ENCODE data around the gene PNRC2.
"Not testable (repeated sequence)": the region's sequence is repeated elsewhere in the genome, so short reads cannot be mapped to it uniquely, and the experiment has no call there.

The PNRC2 gene

DNA sequence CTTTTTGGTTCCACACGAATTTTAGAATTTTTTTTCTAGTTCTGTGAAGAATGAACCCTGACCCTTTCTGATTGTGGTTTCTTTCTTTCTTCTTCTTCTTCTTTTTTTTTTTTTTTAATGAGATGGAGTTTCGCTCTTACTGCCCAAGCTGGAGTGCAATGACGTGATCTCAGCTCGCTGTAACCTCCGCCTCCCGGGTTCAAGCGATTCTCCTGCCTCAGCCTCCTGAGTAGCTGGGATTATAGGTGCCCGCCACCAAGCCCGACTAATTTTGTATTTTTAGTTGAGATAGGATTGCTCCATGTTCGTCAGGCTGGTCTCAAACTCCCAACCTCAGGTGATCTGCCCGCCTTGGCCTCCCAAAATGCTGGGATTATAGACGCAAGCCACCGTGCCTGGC lies 32.4 kb downstream of the PNRC2 start:
- not testable (repeated sequence) for DNase-seq (ENCODE audit: low read depth in 2 of 2)

DNA sequence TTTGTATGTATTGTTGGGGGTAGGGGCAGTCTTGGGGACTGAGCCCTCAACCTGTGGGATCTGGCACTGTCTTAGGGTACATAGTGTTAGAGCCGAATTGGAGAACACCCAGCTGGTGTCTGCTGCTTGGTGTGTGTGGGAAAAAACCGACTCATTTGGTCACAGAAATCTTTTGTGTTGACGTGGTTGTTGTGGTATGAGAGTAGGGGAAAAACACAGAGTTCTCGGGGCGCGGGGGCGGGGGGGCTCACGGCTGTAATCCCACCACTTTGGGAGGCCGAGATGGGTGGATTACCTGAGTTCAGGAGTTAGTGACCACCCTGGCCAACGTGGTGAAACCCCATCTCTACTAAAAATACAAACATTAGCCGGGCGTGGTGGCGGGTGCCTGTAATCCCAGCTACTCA lies 35.8 kb downstream of the PNRC2 start:
- DNase-seq (ENCODE audit: low read depth in 2 of 2): no peak

DNA sequence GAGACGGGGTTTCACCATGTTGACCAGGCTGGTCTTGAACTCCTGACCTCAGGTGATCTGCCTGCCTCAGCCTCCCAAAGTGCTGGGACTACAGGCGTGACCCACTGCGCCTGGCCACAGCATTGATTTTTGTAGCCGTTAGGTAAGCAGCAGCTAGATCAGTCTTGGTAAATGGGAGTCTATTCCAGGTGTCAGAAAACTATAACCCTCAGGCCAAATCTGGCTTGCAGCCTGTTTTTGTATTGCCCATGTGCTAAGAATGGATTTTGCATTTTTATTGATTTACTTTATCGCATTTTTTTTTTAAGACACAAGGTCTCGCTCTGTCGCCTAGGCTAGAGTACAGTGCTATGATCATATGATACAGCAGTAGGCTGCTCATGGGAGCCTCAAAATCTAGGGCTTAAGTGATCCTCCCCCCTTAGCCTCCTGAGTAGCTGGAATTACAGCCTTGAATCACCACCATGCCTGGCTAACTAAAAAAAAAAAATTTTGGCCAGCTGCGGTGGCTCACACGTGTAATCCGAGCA lies 37.1 kb downstream of the PNRC2 start:
- no peak for DNase-seq (ENCODE audit: low read depth in 2 of 2)

DNA sequence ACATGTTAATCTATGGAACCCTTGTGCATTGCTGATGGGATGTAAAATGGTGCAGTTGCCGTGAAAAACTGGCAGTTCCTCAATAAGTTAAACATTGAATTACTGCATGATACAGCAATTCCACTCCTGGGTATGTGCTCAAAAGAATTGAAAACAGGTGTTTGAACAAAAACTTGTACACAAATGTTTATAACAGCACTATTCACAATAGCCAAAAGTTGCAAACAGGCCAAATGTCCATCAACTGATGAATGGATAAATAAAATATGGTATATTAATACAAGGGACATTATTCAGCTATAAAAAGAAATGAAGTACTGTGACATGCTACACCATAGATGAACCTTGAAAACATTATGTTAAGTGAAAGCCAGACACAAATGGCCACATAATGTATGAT lies 38.2 kb downstream of the PNRC2 start:
- DNase-seq (ENCODE audit: low read depth in 2 of 2): no peak

DNA sequence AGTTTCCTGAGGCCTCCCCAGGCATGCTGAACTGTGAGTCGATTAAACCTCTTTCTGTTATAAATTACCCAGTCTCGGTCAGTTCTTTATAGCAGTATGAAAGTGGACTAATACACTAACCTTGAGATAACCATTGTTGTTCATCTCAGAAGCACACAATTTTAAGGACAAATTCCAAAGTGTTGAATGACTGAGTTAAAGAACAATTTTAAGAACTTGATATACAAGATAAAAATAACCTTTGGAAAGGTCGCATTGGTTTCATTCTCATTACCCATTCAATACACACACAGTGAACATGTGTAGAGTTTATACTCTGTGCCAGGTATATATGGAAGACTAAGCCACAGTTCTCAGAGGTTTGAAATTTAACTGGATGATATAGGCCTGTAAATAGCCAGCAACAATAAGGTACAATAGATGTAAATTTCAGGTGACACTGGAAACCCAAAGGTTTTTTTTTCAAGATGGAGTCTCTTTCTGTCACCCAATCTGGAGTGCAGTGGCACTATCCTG lies 39.6 kb downstream of the PNRC2 start:
- DNase-seq (ENCODE audit: low read depth in 2 of 2): no peak

DNA sequence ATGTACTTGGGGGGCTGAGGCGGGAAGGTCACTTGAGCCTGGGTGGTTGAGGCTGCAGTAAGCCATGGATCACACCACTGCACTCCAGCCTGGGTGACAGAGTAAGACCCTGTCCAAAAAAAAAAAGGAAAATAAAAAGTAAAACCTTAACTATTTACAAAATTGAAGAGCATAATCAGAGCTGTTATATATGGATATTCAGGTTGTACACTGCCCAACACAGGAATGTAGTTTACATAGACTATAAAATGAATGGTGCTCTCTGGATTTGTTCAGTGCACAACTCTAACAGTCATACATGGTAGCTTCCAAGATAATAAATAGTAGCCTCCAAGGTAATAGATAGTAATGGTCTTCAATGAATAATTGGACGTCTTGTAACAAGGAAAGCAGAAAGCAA lies 43.1 kb downstream of the PNRC2 start:
- no peak for DNase-seq (ENCODE audit: low read depth in 2 of 2)

DNA sequence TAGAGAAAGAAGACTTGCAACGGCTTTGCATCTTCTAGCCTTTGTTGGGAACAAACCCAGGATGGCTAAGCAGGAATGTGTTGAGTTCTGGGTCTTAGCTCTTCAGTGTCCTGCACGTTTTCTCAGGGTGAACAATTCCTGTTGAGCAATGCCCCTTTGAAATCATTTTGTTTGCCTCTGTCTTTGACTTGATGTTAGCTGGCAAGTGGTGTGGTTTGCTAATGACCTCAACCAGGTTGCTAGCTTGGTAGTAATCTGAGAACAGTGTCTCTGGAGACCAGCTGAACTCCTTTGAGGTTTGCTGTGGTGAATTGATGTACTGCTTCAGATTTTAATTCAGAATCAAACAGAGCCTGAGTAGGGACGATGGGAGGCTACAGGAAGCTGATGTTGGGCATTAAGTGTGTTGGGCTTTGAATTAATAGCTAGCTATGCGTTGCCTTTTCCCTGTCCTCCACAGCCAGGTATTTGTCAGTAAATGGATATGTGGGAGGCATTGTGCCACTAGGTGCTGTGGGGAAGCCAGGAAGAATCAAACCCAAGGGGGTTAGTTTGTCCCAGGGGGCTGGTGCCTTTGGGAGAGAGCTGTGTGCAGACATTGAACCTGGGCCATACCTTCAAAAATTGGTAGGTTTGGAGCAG lies 43.8 kb downstream of the PNRC2 start:
- DNase-seq (ENCODE audit: low read depth in 2 of 2): no peak

DNA sequence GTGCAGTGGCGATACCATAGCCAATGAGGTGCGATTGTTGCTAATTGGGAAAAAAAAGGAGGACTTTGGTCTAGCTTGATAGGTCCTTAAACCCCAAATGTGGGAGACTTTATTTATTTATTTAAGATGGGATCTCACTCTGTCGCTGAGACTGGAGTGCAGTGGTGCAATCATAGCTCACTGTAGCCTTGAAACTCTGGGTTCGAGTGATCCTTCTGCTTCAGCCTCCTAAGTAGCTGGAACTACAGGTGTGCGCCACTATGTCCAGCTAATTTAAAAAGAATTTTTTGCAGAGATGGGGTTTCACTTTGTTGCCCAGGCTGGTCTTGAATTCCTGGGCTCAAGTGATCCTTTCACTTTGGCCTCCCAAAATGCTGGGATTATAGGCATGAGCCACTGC lies 44.5 kb downstream of the PNRC2 start:
- no peak for DNase-seq (ENCODE audit: low read depth in 2 of 2)

DNA sequence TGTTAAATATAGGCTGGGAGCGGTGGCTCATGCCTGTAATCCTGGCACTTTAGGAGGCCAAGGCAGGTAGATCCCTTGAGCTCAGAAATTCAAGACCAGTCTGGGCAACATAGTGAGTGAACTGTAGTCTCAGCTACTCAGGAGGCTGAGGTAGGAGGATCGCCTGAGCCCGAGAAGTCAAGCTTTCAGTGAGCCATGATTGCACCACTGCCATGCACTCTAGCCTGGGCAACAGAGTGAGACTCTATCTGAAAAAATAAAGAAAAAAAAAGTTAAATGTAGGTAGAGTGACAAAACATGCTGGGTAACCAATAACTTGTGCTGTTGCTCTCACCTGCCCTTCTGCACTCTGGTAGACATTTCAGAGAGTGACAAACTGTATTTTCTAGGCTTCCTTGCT lies 45.5 kb downstream of the PNRC2 start:
- no peak for DNase-seq (ENCODE audit: low read depth in 2 of 2)

DNA sequence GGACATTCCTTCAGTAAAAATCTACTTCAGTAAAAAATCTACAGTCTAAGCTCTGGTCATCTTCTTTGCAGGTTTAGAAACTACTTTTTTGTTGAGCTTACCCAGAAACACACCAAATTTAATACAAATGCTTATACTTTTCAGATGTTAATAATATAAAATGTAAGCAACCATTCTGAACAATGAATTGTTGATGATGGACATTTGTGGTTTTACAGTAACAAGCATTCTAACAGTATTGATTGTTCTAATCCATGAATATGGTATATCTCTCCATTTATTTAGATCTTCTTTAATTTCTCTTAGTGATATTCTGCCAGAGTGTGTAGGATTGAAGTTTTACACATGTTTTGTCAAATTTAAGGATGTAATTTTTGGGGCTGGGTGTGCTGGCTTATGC lies 47.5 kb downstream of the PNRC2 start:
- no peak for DNase-seq (ENCODE audit: low read depth in 2 of 2)

DNA sequence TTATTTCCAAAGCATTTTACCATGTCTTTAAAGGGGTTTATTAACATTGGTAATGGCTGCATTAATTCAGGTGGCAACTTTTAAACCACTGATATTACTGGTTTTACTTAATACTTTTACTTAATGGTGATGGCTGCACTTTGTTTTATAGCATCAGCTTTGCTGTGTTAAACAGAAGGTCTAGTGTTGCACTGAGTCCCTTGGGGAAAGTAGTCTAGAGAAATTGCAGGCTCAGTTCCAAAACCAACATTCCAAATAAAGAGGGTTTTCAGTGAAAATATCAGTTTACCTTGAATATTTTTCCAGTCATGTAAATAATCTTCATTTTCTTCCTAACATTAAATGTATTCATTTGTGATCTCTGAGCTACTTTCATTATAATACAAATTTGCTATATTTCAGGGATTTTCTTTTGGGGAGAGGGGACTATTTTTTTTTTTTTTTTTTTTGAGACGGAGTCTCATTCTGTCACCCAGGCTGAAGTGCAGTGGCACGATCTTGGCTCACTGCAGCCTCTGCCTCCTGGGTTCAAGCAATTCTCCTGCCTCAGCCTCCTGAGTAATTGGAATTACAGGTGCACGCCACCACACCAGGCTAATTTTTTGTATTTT lies 49.1 kb downstream of the PNRC2 start:
- not testable (repeated sequence) for DNase-seq (ENCODE audit: low read depth in 2 of 2)

DNA sequence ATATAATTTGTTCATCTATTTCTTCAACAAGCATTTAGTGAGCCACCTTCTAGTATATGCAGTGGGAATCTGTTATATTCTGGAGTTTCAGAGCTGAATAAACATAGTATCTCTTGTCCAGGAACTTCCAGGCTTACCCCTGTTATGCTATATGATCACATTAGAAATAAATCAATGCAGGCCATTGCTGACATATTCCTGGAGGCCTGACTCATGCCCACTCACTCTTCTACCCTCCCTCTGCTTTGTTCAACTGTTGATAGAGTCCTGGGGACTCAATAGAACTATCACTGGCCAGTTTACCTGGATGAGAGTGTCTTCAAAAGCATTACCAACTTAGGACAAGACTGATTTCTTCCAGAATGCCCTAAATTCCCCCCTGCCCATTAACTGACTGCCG lies 49.8 kb downstream of the PNRC2 start:
- DNase-seq (ENCODE audit: low read depth in 2 of 2): no peak

DNA sequence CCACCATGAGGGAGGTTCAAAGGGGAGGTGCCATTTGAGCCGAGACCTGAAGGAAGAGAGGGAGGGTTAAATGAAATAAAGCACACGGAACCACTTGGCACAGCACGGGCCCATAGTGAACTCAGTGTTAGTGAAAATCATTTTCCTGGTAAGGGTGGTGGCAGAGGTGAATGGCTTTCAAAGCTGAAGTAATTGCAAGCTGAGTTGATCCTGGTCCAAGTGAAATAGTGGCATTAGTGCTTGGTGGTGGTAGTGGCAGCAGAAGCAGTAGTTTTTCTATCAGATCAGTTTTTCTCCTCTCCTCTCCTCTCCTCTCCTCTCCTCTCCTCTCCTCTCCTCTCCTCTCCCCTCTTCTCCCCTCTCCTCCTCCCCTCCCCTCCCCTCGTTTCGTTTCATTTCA lies 51.0 kb downstream of the PNRC2 start:
- no peak for DNase-seq (ENCODE audit: low read depth in 2 of 2)

DNA sequence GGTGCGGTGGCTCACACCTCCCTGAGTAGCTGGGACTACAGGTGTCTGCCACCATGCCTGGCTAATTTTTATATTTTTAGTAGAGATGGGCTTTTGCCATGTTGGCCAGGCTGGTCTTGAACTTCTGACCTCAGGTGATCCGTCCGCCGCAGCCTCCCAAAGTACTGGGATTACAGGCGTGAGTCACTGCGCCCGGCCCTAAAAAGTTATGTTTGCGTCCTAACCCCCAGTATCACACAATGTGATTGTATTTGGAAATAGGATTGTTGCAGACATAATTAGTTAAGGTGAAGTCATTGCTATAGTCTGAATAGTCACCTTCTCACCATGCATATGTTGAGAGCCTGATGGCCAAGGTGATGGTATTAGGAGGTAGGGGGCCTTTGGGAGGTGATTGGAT lies 53.2 kb downstream of the PNRC2 start:
- not testable (repeated sequence) for DNase-seq (ENCODE audit: low read depth in 2 of 2)
